ENCODE results near the gene IFI6.
"Not testable (repeated sequence)": the region's sequence is repeated elsewhere in the genome, so short reads cannot be mapped to it uniquely, and the experiment has no call there.

The IFI6 gene

DNA sequence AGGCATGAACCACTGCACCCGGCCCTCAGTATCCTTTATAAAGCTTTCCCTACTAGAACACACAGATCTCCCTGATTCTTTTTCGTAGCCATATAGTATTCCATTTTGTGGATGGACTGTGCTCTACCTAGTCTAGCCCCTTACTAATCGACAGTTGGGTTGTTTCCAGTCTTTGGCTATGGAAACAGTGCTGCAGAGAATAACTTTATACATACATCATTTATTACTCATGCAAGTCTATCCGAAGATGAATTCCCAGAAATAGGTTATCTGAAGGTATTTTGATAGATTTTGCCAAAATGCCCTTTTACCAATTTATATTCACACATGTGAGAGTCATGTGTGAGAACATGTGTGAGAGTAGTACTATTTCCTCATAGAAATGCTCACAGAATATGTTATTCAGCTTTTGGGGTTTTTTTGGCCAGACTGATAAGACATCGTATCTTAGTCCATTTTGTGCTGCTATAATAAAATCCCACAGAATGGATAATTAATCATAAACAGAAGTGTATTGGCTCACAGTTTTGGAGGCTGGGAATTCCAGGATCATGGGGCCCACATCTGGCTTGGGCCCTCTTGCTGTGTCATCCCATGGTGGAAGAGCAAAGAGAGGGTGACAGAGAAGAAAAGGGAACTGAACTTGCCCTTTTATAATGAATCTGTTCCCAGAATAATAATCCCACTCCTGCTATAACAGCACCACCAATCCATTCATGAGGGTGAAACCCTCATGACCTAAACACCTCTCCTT, 19.7 kb downstream of the IFI6 start:
- DNase-seq (ENCODE audit: low read depth in 2 of 2, low spot score in 1 of 2): no peak

- no peak for DNase-seq (ENCODE audit: low read depth in 2 of 2, low spot score in 1 of 2)
Observed at GRCh38 chr1:27650539-27651175, 21.3 kb downstream of the IFI6 start.

- DNase-seq (ENCODE audit: low read depth in 2 of 2, low spot score in 1 of 2): no peak
Observed at GRCh38 chr1:27650171-27650538, 21.8 kb downstream of the IFI6 start.

GRCh38 chr1:27649306-27649635, 22.7 kb downstream of the IFI6 start:
- DNase-seq (ENCODE audit: low read depth in 2 of 2, low spot score in 1 of 2): no peak

DNA sequence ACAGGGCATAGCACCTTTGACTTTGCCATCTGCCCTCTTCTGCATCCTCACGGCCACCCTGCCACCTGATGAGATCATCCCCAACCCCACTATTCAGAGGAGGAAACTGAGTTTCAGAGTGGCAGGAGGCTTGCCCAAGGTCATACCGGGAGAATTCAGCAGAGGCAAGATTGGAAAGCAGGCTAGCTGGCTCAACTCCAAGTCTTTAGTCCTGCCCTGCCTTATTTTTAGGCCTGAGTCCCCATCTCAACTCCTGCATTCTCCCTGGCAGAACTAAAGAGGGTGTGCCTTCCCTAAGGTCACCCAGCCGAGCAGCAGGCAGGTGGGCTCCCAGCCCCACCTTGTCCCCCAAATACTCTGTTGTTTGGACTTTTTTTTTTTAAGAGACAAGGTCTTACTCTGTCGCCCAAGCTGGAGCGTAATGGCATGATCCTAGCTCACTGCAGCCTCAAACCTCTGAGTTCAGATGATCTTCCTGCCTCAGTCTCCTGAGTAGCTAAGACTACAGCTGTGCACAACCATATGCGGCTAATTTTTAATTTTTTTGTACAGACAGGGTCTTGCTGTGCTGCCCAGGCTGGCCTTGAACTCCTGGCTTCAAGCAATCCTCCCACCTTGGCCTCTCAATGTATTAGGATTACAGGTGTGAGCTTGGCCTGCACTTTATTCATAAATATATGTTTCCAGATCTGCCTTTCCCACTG, 23.2 kb downstream of the IFI6 start:
- DNase-seq (ENCODE audit: low read depth in 2 of 2, low spot score in 1 of 2): no peak

GRCh38 chr1:27647328-27647727, 24.7 kb downstream of the IFI6 start:
- no peak for DNase-seq (ENCODE audit: low read depth in 2 of 2, low spot score in 1 of 2)

- DNase-seq (ENCODE audit: low read depth in 2 of 2, low spot score in 1 of 2): no peak
Observed at GRCh38 chr1:27646676-27647075, 25.3 kb downstream of the IFI6 start.

DNA sequence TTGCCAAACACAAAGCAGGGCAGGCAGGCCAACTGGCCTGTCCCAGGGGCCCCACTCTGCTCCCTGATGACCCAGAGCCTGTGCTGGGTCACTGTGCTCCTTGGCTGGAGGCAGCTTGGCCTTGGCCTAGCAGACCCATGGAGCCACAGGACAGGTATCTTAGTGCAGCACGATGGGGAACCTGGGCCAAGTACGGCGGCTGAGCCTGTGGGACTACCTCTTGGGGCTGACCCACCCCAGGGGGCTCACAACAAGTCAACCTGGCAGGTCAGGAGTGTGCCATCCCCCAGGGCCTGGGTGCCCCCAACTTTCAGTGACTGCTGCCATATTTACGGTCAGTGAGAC, 26.9 kb downstream of the IFI6 start:
- no peak for DNase-seq (ENCODE audit: low read depth in 2 of 2, low spot score in 1 of 2)

DNA sequence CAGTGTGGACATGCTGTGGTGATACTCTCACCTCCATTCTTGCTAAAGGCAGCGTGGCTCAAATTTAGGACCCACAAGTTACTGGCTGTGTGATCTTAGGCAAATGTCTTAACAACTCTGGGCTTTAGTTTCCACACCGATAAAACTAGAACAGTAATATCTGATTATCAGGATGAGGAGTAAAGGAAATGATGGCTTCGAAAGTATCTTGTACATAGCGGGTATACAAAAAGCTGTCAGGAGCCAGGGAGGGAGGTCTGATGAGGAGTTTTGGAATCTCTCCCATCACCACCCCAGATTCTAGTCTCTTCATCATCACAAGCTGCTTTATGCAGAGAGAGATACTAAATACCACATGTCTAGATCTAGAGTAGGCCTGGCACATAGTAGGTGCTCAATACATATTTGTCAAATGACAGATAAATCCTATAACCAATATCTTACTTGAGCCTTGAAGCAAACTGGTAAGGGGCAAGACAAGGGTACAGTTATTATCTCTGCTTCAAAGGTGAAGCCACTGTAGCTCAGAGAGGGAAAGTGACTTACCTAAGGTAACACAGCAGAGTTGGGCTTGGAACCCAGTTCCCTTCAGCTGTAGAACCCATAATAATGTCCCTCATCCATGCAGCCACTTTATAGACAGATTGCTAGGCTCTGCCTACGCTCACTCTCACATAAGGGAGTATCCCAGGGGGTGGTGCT, 27.5 kb downstream of the IFI6 start:
- DNase-seq (ENCODE audit: low read depth in 2 of 2, low spot score in 1 of 2): no peak

DNA sequence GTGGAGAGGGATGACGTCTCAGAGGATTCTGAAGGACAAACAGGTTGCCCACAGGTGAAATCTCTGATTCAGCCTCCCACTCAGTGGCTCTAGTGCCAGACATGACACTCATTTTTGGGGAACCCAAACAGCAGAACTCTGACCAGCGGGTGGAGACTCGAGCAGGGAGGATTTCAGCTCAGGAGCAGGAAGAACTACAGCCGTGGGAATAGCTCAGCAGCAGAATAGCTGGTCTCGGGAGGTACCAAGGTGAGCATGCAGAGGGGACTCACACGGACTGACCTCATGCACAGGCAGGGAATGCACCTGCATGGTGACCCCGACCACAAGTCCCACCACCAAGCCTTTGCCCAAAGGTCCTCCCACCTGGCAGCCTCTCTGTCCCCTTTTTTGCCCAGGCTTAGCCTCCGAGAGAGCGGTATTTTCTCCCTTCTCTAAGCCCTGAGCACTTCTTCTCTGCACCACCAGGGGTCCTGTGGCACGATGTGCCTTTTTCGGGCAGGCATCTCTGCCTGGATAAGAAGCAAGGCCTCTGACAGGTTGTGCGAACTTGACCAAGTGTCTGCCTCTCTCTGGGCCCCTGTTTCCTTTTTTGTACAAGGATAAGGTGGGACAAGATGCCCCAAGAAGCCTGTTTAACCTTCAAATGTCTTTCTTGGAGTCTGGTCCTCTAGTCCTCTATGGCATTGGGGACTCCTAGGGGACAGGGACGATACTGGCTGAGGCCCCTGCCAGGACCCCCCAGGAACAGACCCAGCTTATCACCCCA, 28.2 kb downstream of the IFI6 start:
- peak in 1 of 2 donors; percentile 42 for DNase-seq (ENCODE audit: low read depth in 2 of 2, low spot score in 1 of 2)

DNA sequence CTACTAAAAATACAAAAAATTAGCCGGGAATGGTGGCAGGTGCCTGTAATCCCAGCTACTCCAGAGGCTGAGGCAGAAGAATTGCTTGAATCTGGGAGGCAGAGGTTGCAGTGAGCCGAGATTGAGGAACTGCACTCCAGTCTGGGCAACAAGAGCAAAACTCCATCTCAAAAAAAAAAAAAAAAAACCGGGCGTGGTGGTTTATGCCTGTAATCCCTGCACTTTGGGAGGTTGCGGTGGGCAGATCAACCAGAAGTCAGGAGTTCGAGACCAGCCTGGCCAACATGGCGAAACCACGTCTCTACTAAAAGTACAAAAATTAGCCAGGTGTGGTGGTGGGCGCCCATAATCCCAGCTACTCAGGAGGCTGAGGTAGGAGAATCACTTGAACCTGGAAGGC, 31.5 kb downstream of the IFI6 start:
- DNase-seq (ENCODE audit: low read depth in 2 of 2, low spot score in 1 of 2): not testable (repeated sequence)

GRCh38 chr1:27638805-27639204, 33.2 kb downstream of the IFI6 start:
- DNase-seq (ENCODE audit: low read depth in 2 of 2, low spot score in 1 of 2): no peak

DNA sequence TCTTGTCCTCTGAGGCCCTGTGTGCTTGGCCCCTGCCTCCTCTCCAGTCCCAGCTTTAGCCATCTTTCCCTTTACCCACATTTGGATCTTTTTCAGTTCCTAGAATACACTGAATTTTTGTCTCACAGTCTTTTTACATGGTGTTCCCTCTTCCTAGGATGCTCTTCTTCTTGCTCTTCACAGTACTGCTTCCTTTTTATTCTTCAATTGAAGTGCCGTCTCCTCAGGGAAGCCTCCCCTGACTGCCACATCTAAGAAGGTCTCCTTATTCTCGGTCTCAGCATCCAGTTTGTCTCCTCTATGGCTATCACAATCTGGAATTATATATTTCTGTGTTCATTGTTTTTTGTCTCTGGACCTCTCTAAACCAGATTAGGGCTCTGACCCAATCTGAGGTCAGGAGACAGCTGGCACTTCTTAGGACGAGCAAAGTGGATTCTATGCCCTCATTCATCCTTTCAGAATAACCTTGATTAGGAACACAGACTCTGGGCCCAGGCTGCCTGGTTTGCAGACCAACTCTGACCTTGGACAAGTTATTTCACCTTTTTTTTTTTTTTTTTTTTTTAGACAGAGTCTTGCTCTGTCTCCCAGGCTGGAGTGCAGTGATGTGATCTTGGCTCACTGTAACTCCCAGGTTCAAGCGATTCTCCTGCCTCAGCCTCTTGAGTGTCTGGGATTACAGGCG, 33.8 kb downstream of the IFI6 start:
- no peak for DNase-seq (ENCODE audit: low read depth in 2 of 2, low spot score in 1 of 2)

DNA sequence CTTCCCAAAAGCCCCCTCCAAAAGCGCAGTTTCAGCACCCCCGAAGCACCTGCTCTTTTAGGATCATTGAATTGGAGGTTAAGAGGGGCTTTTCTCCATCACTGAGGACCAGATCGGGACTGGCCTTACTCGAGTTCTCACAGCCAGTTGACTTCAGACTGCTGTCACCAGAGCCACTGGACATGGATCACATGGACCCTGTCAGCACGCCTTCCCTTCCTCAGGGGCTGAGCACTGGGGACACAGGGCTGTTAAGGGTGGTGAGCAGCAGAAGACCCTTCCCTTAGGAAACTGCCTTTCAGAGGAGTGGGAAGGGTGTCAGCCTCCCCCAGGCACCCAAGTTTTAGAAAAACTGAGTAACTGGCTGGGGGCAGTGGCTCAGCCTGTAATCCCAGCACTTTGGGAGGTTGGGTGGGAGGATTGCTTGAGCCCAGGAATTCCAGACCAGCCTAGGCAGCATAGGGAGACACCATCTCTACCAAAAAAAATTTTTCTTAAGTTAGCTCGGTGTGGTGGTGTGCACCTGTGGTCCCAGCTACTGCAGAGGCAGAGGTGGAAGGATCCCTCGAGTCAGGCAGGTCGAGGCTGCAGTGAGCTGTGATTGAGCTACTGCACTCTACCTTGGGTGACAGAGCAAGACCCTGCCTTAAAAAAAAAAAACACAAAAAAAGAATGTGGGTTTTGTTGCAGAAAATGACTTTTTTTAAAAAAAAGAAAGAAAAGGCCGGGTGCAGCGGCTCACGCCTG, 36.4 kb downstream of the IFI6 start:
- DNase-seq (ENCODE audit: low read depth in 2 of 2, low spot score in 1 of 2): no peak

DNA sequence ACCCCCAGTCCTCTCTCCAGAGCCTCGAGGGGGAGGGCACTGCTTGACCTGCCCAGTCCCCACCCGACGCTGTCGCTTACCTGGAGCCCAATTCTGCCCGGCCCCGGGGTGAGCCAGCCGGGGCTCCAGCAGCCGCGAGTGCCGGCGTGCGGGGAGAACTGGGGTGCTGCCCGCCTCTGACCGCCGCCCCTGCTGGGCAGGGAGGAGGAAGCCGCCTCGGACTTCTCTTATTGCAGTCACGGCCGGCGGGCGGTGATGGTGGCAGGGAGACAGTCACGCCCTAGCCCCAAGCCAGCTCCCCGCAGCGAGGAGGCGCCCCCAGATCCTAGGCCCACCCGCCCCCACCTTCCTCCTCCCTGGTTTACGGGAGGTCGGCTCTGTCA, 37.0 kb downstream of the IFI6 start, which contains the start of gene FGR:
FGR (minus strand) TSS at position 201 of the 383 bp plus-strand sequence. CDS start 11,269 bp downstream, outside the sequence.
- DNase-seq (ENCODE audit: low read depth in 2 of 2, low spot score in 1 of 2): no peak

- no peak for DNase-seq (ENCODE audit: low read depth in 2 of 2, low spot score in 1 of 2)
Observed at GRCh38 chr1:27634177-27634984, 37.6 kb downstream of the IFI6 start.

DNA sequence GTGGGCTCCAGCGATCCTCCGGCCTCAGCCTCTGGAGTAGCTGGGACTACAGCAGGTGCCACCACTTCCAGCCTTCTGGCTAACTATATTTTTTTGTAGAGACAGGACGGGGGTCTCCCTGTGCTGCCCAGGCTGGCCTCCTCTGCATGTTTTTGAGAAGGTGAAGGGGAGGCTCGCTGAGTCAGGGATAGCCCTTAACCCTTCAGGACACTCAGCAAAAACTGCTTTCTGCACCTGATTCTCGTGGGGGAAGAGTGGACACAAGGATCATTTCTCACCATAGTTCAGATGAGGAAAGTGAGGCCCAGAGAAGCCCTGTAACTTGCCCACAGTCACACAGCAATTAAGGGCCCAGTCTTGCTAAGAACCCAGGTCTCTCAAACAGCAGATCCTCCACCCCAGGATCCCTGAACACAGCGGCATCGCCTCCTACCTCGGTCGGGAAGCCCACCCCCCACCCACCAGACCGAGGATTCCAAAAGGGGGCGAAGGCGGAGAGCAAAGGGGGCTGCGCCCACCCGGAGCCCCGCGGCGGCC, 38.3 kb downstream of the IFI6 start:
- no peak for DNase-seq (ENCODE audit: low read depth in 2 of 2, low spot score in 1 of 2)

- no peak for DNase-seq (ENCODE audit: low read depth in 2 of 2, low spot score in 1 of 2)
Observed at GRCh38 chr1:27633298-27633610, 38.7 kb downstream of the IFI6 start.
